H9 (cell line): Measurements from ENCODE around the gene RNF213. TPM values are rescaled to one million over a fixed set of nuclear protein-coding genes. Genes with fewer than 3 reads are reported as not detected.

Source experiments
- DNase-seq: peaks from one replicate; pipeline ENCODE4 v3.0.0-alpha.2; 2017
- H2AFZ ChIP-seq: one replicate; pipeline ENCODE4 v1.6.1; 2013; ENCODE audit warnings: mild to moderate bottlenecking, low read length, control low read depth, moderate library complexity
- H2AK5ac ChIP-seq: 2 replicates; pipeline ENCODE4 v1.6.1; 2013; ENCODE audit warnings: low read length, control low read depth, mixed read lengths; ENCODE audit not compliant: insufficient read length
- H2BK120ac ChIP-seq: one replicate; pipeline ENCODE4 v1.6.1; 2013; ENCODE audit warnings: low read depth, mild to moderate bottlenecking, low read length, control low read depth, inconsistent platforms; ENCODE audit not compliant: poor library complexity, severe bottlenecking
- H2BK12ac ChIP-seq: 2 replicates; pipeline ENCODE4 v1.6.1; 2013; ENCODE audit warnings: low read length, control low read depth, mixed read lengths, low read depth; ENCODE audit not compliant: insufficient read length
- H2BK15ac ChIP-seq: 2 replicates; pipeline ENCODE4 v1.6.1; 2013; ENCODE audit warnings: low read depth, low read length, control low read depth
- H2BK20ac ChIP-seq: one replicate; pipeline ENCODE4 v1.6.1; 2013; ENCODE audit warnings: low read depth, mild to moderate bottlenecking, low read length, control low read depth, inconsistent platforms; ENCODE audit not compliant: poor library complexity, severe bottlenecking
- H2BK5ac ChIP-seq: 2 replicates; pipeline ENCODE4 v1.6.1; 2013; ENCODE audit warnings: low read length, control low read depth, mixed read lengths; ENCODE audit not compliant: insufficient read length
- H3K14ac ChIP-seq: 2 replicates; pipeline ENCODE4 v1.6.1; 2013; ENCODE audit warnings: low read length, control low read depth; ENCODE audit not compliant: insufficient read depth
- H3K18ac ChIP-seq: 2 replicates; pipeline ENCODE4 v1.6.1; 2013; ENCODE audit warnings: low read depth, mild to moderate bottlenecking, mixed read lengths, low read length, control low read depth; ENCODE audit not compliant: insufficient read length
- H3K23ac ChIP-seq: 2 replicates; pipeline ENCODE4 v1.6.1; 2013; ENCODE audit warnings: low read length, control low read depth, mixed read lengths, low read depth; ENCODE audit not compliant: insufficient read length
- H3K23me2 ChIP-seq: 2 replicates; pipeline ENCODE4 v1.6.1; 2013; ENCODE audit warnings: low read depth, mild to moderate bottlenecking, mixed read lengths, low read length, control low read depth; ENCODE audit not compliant: insufficient read length, poor library complexity, severe bottlenecking
- H3K27ac ChIP-seq: 2 replicates; pipeline ENCODE4 v1.5.1; 2013; ENCODE audit warnings: low read length, control low read depth, mixed read lengths, low read depth; ENCODE audit not compliant: insufficient read length
- H3K27me3 ChIP-seq: 2 replicates; pipeline ENCODE4 v1.6.1; 2013; ENCODE audit warnings: low read length, control low read depth, inconsistent platforms; ENCODE audit not compliant: insufficient read depth
- H3K4ac ChIP-seq: 2 replicates; pipeline ENCODE4 v1.6.1; 2013; ENCODE audit warnings: low read depth, mild to moderate bottlenecking, control low read depth, inconsistent platforms, low read length, moderate library complexity
- H3K4me1 ChIP-seq: 2 replicates; pipeline ENCODE4 v1.6.1; 2013; ENCODE audit warnings: low read length, control low read depth, inconsistent platforms; ENCODE audit not compliant: insufficient read depth
- H3K4me2 ChIP-seq: 2 replicates; pipeline ENCODE4 v1.6.1; 2013; ENCODE audit warnings: low read length, control low read depth, mixed read lengths; ENCODE audit not compliant: insufficient read length, insufficient read depth
- H3K56ac ChIP-seq: 2 replicates; pipeline ENCODE4 v1.6.1; 2013; ENCODE audit warnings: low read depth, mild to moderate bottlenecking, mixed read lengths, low read length, control low read depth; ENCODE audit not compliant: insufficient read length
- H3K79me1 ChIP-seq: 2 replicates; pipeline ENCODE4 v1.6.1; 2013; ENCODE audit warnings: low read depth, mild to moderate bottlenecking, moderate library complexity, low read length, control low read depth, inconsistent platforms; ENCODE audit not compliant: insufficient read depth, poor library complexity, severe bottlenecking
- H3K79me2 ChIP-seq: 2 replicates; pipeline ENCODE4 v1.6.1; 2013; ENCODE audit warnings: low read length, control low read depth, inconsistent platforms; ENCODE audit not compliant: insufficient read depth
- H3K9ac ChIP-seq: 2 replicates; pipeline ENCODE4 v1.6.1; 2013; ENCODE audit warnings: low read length, control low read depth, mixed read lengths; ENCODE audit not compliant: insufficient read length; ENCODE audit errors: extremely low read depth
- H3K9me3 ChIP-seq: one replicate; pipeline ENCODE4 v1.6.1; 2013; ENCODE audit warnings: low read depth, low read length, inconsistent platforms; ENCODE audit not compliant: control insufficient read depth
- H3T11ph ChIP-seq: one replicate; pipeline ENCODE4 v1.6.1; 2013; ENCODE audit warnings: mild to moderate bottlenecking, low read length, control low read depth, inconsistent platforms
- H4K20me1 ChIP-seq: one replicate; pipeline ENCODE4 v1.6.1; 2013; ENCODE audit not compliant: control insufficient read depth, insufficient read length, insufficient read depth
- H4K5ac ChIP-seq: 2 replicates; pipeline ENCODE4 v1.6.1; 2013; ENCODE audit warnings: low read depth, mild to moderate bottlenecking, mixed read lengths, low read length, control low read depth; ENCODE audit not compliant: insufficient read length
- H4K8ac ChIP-seq: replicated peaks from 2 replicates; pipeline ENCODE4 v1.6.1; 2013; ENCODE audit warnings: low read length, control low read depth, mixed read lengths, low read depth; ENCODE audit not compliant: insufficient read length
- H4K91ac ChIP-seq: 2 replicates; pipeline ENCODE4 v1.6.1; 2013; ENCODE audit warnings: low read depth, mild to moderate bottlenecking, moderate library complexity, mixed read lengths, low read length, control low read depth; ENCODE audit not compliant: insufficient read length
- H3K27ac Mint-ChIP-seq, 3 experiments: 2 replicates in 2 of 3; 3 replicates in 1 of 3; pipeline ENCODE4 v1.8.0; 2020 to 2021; ENCODE audit warnings: mixed read lengths in 3 of 3, mild to moderate bottlenecking in 1 of 3, moderate library complexity in 1 of 3
- H3K27me3 Mint-ChIP-seq: 2 replicates; pipeline ENCODE4 v1.8.0; 2021; ENCODE audit warnings: low read depth, mild to moderate bottlenecking, moderate library complexity, mixed read lengths
- H3K36me3 Mint-ChIP-seq, 3 experiments: 2 replicates in 2 of 3; 3 replicates in 1 of 3; pipeline ENCODE4 v1.8.0; 2020 to 2021; ENCODE audit warnings: low read depth in 3 of 3, mixed read lengths in 3 of 3; ENCODE audit not compliant: insufficient read depth in 1 of 3
- H3K4me1 Mint-ChIP-seq, 2 experiments: 2 replicates each; pipeline ENCODE4 v1.8.0; 2020; ENCODE audit warnings: mixed read lengths in 2 of 2
- H3K4me3 Mint-ChIP-seq, 2 experiments: 2 replicates in 1 of 2; 3 replicates in 1 of 2; pipeline ENCODE4 v1.8.0; 2020 to 2021; ENCODE audit warnings: mild to moderate bottlenecking in 2 of 2, mixed read lengths in 2 of 2, moderate library complexity in 1 of 2
- H3K9me3 Mint-ChIP-seq, 2 experiments: 2 replicates in 1 of 2; 3 replicates in 1 of 2; pipeline ENCODE4 v1.8.0; 2020; ENCODE audit warnings: mild to moderate bottlenecking in 2 of 2, mixed read lengths in 2 of 2, moderate library complexity in 1 of 2
- WGBS: extraction: QIAGEN DNeasy Blood & Tissue Kit; methylation state at CpG from one replicate; pipeline ENCODE4 v1.1.7; 2013; ENCODE audit warnings: missing lambda C conversion rate, low lambda C conversion rate, mixed read lengths; ENCODE audit not compliant: insufficient read length; ENCODE audit errors: extremely low coverage; 5-methylcytosine and 5-hydroxymethylcytosine counted together
- total RNA-seq: library from RNA; stranded (reverse); gene quantifications from 2 replicates; pipeline ENCODE4 v1.2.1, GENCODE V29; 2021
- TF ChIP-seq, protein P1 (sequence below): fragments of 200-600 bp; sonication (generic); conservative IDR thresholded peaks from 3 replicates; pipeline ENCODE4 v1.8.0; 2021; ENCODE audit warnings: antibody characterized with exemption, mild to moderate bottlenecking

RNF213 gene
- total RNA-seq, 1 experiment from 2014 or later: 34.3 TPM

DNA sequence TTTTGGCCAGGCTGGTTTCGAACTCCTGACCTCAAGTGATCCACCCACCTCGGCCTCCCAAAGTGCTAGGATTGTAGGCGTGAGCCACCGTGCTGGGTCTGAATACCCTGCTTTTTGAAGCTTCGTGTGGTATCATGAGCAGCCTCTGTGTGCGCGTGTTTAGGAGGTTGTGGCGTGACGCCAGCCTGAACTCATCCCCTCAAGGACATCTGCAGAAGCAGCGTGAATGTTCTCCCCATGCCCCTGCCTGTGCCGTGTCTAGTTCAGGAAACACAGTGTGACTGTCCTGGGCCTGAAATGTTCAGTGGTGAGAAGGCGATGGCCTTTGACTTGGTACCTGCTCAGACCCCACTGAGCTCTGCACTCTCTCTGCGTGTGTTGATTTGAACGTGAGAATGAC is 35.6 kb downstream of the RNF213 start:
- Mint-ChIP-seq H3K4me1 (no peaks in the 10 kb centered on the region), H3K36me3 (peaks cover 40 to 80% (median 74%) of the 10 kb centered on the region in 3 experiments), H3K27me3 (no peaks in the 10 kb centered on the region), H3K4me3 (no peak overlapping the region), H3K9me3 (peaks cover 6 to 9% of the 10 kb centered on the region in 2 experiments; a peak in 4 of 5 replicates), H3K27ac (peak overlapping the region in 1 of 3 experiments; percentile 89; a peak in 2 of 7 replicates)
- Histone ChIP-seq H3K4me2 (no peak overlapping the region), H2BK12ac (no peak overlapping the region), H3K9me3 (no peaks in the 10 kb centered on the region), H3K27ac (no peak overlapping the region), H4K20me1 (no peaks in the 10 kb centered on the region), H2BK15ac (no peak overlapping the region), H3K18ac (no peak overlapping the region), H4K8ac (no peak overlapping the region), H2BK5ac (no peak overlapping the region), H3K9ac (no peak overlapping the region), H2BK20ac (no peak overlapping the region), H2AK5ac (no peak overlapping the region), H3T11ph (no peak overlapping the region), H3K79me2 (no peaks in the 10 kb centered on the region), H3K4ac (no peak overlapping the region), H3K27me3 (no peaks in the 10 kb centered on the region), H3K14ac (no peak overlapping the region), H3K23ac (no peak overlapping the region), H4K5ac (no peak overlapping the region), H4K91ac (no peak overlapping the region), H3K79me1 (no peaks in the 10 kb centered on the region), H3K23me2 (no peaks in the 10 kb centered on the region), H3K4me1 (no peaks in the 10 kb centered on the region), H2BK120ac (no peak overlapping the region), H3K56ac (no peak overlapping the region), H2AFZ (no peak overlapping the region)
- no peak for DNase-seq
- TF ChIP-seq, protein P1, sequence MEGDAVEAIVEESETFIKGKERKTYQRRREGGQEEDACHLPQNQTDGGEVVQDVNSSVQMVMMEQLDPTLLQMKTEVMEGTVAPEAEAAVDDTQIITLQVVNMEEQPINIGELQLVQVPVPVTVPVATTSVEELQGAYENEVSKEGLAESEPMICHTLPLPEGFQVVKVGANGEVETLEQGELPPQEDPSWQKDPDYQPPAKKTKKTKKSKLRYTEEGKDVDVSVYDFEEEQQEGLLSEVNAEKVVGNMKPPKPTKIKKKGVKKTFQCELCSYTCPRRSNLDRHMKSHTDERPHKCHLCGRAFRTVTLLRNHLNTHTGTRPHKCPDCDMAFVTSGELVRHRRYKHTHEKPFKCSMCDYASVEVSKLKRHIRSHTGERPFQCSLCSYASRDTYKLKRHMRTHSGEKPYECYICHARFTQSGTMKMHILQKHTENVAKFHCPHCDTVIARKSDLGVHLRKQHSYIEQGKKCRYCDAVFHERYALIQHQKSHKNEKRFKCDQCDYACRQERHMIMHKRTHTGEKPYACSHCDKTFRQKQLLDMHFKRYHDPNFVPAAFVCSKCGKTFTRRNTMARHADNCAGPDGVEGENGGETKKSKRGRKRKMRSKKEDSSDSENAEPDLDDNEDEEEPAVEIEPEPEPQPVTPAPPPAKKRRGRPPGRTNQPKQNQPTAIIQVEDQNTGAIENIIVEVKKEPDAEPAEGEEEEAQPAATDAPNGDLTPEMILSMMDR: no peak
- WGBS: no CpG with 5 or more reads among the region's 14 CpGs
